HCT116 (cell line): ENCODE results near the gene SH3D19.

ENCODE experiments used
- YY1 ChIP-seq: IDR thresholded peaks from 2 replicates; pipeline ENCODE4 v1.6.1; 2011; ENCODE audit warnings: low read length, low read depth, moderate library complexity, mild to moderate bottlenecking; ENCODE audit not compliant: insufficient replicate concordance; ENCODE audit errors: extremely low read depth
- TF ChIP-seq, protein P1 (sequence below), 3 experiments: fragments of 200-600 bp in 1 of 3; sonication (generic) in 1 of 3; IDR thresholded peaks in 2 of 3; conservative IDR thresholded peaks in 1 of 3; 2 replicates each; pipeline ENCODE4 v1.5.1; 2012 to 2017; ENCODE audit warnings: low read depth in 2 of 3, low read length in 2 of 3, antibody characterized with exemption in 1 of 3, borderline replicate concordance in 1 of 3, control low read depth in 1 of 3, mild to moderate bottlenecking in 1 of 3, mixed read lengths in 1 of 3, mixed run types in 1 of 3, moderate library complexity in 1 of 3; ENCODE audit not compliant: insufficient read depth in 1 of 3

GRCh38 chr4:151169900-151170299 is 155.5 kb downstream of the SH3D19 start:
- TF ChIP-seq, protein P1, sequence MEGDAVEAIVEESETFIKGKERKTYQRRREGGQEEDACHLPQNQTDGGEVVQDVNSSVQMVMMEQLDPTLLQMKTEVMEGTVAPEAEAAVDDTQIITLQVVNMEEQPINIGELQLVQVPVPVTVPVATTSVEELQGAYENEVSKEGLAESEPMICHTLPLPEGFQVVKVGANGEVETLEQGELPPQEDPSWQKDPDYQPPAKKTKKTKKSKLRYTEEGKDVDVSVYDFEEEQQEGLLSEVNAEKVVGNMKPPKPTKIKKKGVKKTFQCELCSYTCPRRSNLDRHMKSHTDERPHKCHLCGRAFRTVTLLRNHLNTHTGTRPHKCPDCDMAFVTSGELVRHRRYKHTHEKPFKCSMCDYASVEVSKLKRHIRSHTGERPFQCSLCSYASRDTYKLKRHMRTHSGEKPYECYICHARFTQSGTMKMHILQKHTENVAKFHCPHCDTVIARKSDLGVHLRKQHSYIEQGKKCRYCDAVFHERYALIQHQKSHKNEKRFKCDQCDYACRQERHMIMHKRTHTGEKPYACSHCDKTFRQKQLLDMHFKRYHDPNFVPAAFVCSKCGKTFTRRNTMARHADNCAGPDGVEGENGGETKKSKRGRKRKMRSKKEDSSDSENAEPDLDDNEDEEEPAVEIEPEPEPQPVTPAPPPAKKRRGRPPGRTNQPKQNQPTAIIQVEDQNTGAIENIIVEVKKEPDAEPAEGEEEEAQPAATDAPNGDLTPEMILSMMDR (IDR thresholded peaks at IDR 0.05 in 2 of 3, conservative IDR thresholded peaks at IDR 0.05 in 1 of 3; ENCODE audit: borderline replicate concordance in 1 of 3, insufficient read depth in 1 of 3, low read depth in 2 of 3, low read length in 2 of 3): no peak
- TF ChIP-seq YY1: no peak
